GM12878 (cell line): ENCODE data around the gene PPP4C. TPM values are rescaled to one million over a fixed set of nuclear protein-coding genes. Genes with fewer than 3 reads are reported as not detected.
A peak's percentile ranks its signal among the peaks of the same experiment; 100 is the strongest.

Experiments used
- ASH2L ChIP-seq: fragments of 300-600, 200-600 bp; sonication (generic); IDR thresholded peaks from 2 replicates; pipeline ENCODE4 v1.6.1; 2017; ENCODE audit warnings: low read depth, mild to moderate bottlenecking, borderline replicate concordance
- CEBPB ChIP-seq, 2 experiments: fragments of 150-350 bp in 1 of 2; IDR thresholded peaks; 2 replicates each; pipeline ENCODE4 v1.6.1; 2012 to 2014; ENCODE audit warnings: low read depth in 2 of 2, low read length in 2 of 2, borderline replicate concordance in 1 of 2, inconsistent platforms in 1 of 2
- CHD2 ChIP-seq: IDR thresholded peaks from 2 replicates; pipeline ENCODE4 v1.6.1; 2011; ENCODE audit warnings: low read depth, low read length, improper control_type of control experiment, borderline replicate concordance
- CREB1 ChIP-seq: IDR thresholded peaks from 2 replicates; pipeline ENCODE4 v1.6.1; 2012; ENCODE audit warnings: low read depth, mild to moderate bottlenecking, inconsistent platforms
- E2F4 ChIP-seq: IDR thresholded peaks from 2 replicates; pipeline ENCODE4 v1.6.1; 2012; ENCODE audit warnings: low read depth, low read length, improper control_type of control experiment
- EGR1 ChIP-seq, 2 experiments: IDR thresholded peaks; 1 replicate in 1 of 2; 2 replicates in 1 of 2; pipeline ENCODE4 v1.6.1; 2011 to 2012; ENCODE audit warnings: low read depth in 2 of 2, low read length in 2 of 2, borderline replicate concordance in 1 of 2, mild to moderate bottlenecking in 1 of 2, moderate library complexity in 1 of 2
- JUNB ChIP-seq: IDR thresholded peaks from 2 replicates; pipeline ENCODE4 v1.6.1; 2016; ENCODE audit warnings: antibody characterized with exemption, mild to moderate bottlenecking
- MAX ChIP-seq: IDR thresholded peaks from 2 replicates; pipeline ENCODE4 v1.6.1; 2012; ENCODE audit warnings: low read depth, low read length, improper control_type of control experiment
- MYB ChIP-seq: fragments of 150-350 bp; IDR thresholded peaks from 2 replicates; pipeline ENCODE4 v1.6.1; 2014; ENCODE audit warnings: mild to moderate bottlenecking, low read depth, low read length, borderline replicate concordance
- PBX3 ChIP-seq: IDR thresholded peaks from 2 replicates; pipeline ENCODE4 v1.6.1; 2011; ENCODE audit warnings: mild to moderate bottlenecking, low read depth, low read length, moderate library complexity; ENCODE audit not compliant: insufficient replicate concordance
- PML ChIP-seq: IDR thresholded peaks from 2 replicates; pipeline ENCODE4 v1.6.1; 2012; ENCODE audit warnings: low read length, inconsistent platforms
- SIN3A ChIP-seq: IDR thresholded peaks from 2 replicates; pipeline ENCODE4 v1.6.1; 2012; ENCODE audit warnings: low read depth, low read length, improper control_type of control experiment
- SKIL ChIP-seq: fragments of 450-650 bp; IDR thresholded peaks from 2 replicates; pipeline ENCODE4 v1.6.1; 2017; ENCODE audit warnings: mild to moderate bottlenecking, low read depth, inconsistent platforms; ENCODE audit not compliant: poor library complexity, severe bottlenecking
- ZBED1 ChIP-seq: IDR thresholded peaks from 2 replicates; pipeline ENCODE4 v1.6.1; 2016; ENCODE audit warnings: borderline replicate concordance
- ZNF207 ChIP-seq: fragments of 450-650 bp; IDR thresholded peaks from 2 replicates; pipeline ENCODE4 v1.6.1; 2014; ENCODE audit warnings: antibody characterized with exemption, mild to moderate bottlenecking, borderline replicate concordance
- ZNF384 ChIP-seq: IDR thresholded peaks from 2 replicates; pipeline ENCODE4 v1.6.1; 2012; ENCODE audit warnings: low read depth, mild to moderate bottlenecking, low read length, improper control_type of control experiment, borderline replicate concordance
- ZZZ3 ChIP-seq: IDR thresholded peaks from 2 replicates; pipeline ENCODE4 v1.6.1; 2011; ENCODE audit warnings: low read depth; ENCODE audit not compliant: control insufficient read depth, insufficient read length
- polyA plus RNA-seq, 11 experiments: library from polyadenylated mRNA; depleted of rRNA in 4 of 11; unstranded in 6 of 11; stranded (reverse) in 5 of 11; fragments of >200 nt; fragmentation: Nextera tagmentation in 4 of 11; fragmentation: Illumina TruSeq in 1 of 11; extraction: Ambion mirVana in 4 of 11; extraction: Trizol in 1 of 11; gene quantifications; 1 replicate in 1 of 11; 2 replicates in 10 of 11; pipeline versions ENCODE4 v1.2.1 to v1.2.3, GENCODE V29; 2011 to 2016; ENCODE audit warnings: inconsistent platforms in 2 of 11, missing spikeins in 2 of 11, low read depth in 1 of 11
- total RNA-seq, 4 experiments: library from RNA; depleted of rRNA in 3 of 4; stranded (reverse); fragments of >200 nt in 3 of 4; fragmentation: Illumina TruSeq in 1 of 4; extraction: Trizol in 1 of 4; gene quantifications; 2 replicates each; pipeline versions ENCODE4 v1.2.1 to v1.2.3, GENCODE V29; 2013 to 2021
- TF ChIP-seq, protein P1 (sequence below): fragments of 450-650 bp; IDR thresholded peaks from 2 replicates; pipeline ENCODE4 v1.6.1; 2017; ENCODE audit warnings: mild to moderate bottlenecking
- TF ChIP-seq, protein P2 (sequence below): IDR thresholded peaks from 2 replicates; pipeline ENCODE4 v1.6.1; 2011; ENCODE audit warnings: borderline replicate concordance, low read depth, mild to moderate bottlenecking, moderate library complexity, mixed read lengths, low read length; ENCODE audit not compliant: insufficient read depth; ENCODE audit errors: extremely low read length

Gene PPP4C
- total and polyA plus RNA-seq, 10 of the 15 experiments (the other 5 are each of a cell fraction or from before 2014, with no cell fraction given): 2.7 to 240 (median 124) TPM

GRCh38 chr16:30096105-30096861 lies 20.5 kb downstream of the PPP4C start, which contains the start of gene YPEL3 (continued):
- TF ChIP-seq MAX: peak; percentile 32; the same call in 1 of the 2 replicates
- peak; percentile 96 for TF ChIP-seq SIN3A
- TF ChIP-seq, protein P1, sequence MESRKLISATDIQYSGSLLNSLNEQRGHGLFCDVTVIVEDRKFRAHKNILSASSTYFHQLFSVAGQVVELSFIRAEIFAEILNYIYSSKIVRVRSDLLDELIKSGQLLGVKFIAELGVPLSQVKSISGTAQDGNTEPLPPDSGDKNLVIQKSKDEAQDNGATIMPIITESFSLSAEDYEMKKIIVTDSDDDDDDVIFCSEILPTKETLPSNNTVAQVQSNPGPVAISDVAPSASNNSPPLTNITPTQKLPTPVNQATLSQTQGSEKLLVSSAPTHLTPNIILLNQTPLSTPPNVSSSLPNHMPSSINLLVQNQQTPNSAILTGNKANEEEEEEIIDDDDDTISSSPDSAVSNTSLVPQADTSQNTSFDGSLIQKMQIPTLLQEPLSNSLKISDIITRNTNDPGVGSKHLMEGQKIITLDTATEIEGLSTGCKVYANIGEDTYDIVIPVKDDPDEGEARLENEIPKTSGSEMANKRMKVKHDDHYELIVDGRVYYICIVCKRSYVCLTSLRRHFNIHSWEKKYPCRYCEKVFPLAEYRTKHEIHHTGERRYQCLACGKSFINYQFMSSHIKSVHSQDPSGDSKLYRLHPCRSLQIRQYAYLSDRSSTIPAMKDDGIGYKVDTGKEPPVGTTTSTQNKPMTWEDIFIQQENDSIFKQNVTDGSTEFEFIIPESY: no peak
- TF ChIP-seq MYB: no peak
- TF ChIP-seq ZBED1: no peak
- no peak for TF ChIP-seq ZZZ3
- TF ChIP-seq E2F4: no peak
- peak in 1 of 2 experiments; percentile 27; a peak in 1 of 3 replicates for TF ChIP-seq EGR1 (IDR thresholded peaks at IDR 0.05; ENCODE audit: borderline replicate concordance in 1 of 2, low read depth in 2 of 2, low read length in 2 of 2)
- peak; percentile 46 for TF ChIP-seq PBX3
- TF ChIP-seq ZNF207: peak; percentile 72; the same call in 1 of the 2 replicates
- TF ChIP-seq JUNB: no peak
- TF ChIP-seq SKIL: no peak
- TF ChIP-seq CEBPB (IDR thresholded peaks at IDR 0.05; ENCODE audit: borderline replicate concordance in 1 of 2, low read depth in 2 of 2, low read length in 2 of 2): no peak
- TF ChIP-seq CREB1: no peak
- TF ChIP-seq ZNF384: no peak
- TF ChIP-seq CHD2: peak; percentile 87
- no peak for TF ChIP-seq PML
- TF ChIP-seq ASH2L: no peak
- TF ChIP-seq, protein P2, sequence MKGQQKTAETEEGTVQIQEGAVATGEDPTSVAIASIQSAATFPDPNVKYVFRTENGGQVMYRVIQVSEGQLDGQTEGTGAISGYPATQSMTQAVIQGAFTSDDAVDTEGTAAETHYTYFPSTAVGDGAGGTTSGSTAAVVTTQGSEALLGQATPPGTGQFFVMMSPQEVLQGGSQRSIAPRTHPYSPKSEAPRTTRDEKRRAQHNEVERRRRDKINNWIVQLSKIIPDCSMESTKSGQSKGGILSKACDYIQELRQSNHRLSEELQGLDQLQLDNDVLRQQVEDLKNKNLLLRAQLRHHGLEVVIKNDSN: no peak
